Measurements from ENCODE around the gene NKX1-1. TPM values are rescaled to one million over a fixed set of nuclear protein-coding genes. Genes with fewer than 3 reads are reported as not detected.

Gene NKX1-1
- total RNA-seq, 1 donor from 2014 or later, result not detected

- Mint-ChIP-seq H3K4me1 (no peaks in the 10 kb centered on the region), H3K4me3 (no peak overlapping the region), H3K27me3 (ENCODE audit: low read depth) (no peaks in the 10 kb centered on the region), H3K9me3 (peaks cover 21% of the 10 kb centered on the region), H3K27ac (no peak overlapping the region), H3K36me3 (peaks cover 34% of the 10 kb centered on the region)
- TF ChIP-seq, protein P1, sequence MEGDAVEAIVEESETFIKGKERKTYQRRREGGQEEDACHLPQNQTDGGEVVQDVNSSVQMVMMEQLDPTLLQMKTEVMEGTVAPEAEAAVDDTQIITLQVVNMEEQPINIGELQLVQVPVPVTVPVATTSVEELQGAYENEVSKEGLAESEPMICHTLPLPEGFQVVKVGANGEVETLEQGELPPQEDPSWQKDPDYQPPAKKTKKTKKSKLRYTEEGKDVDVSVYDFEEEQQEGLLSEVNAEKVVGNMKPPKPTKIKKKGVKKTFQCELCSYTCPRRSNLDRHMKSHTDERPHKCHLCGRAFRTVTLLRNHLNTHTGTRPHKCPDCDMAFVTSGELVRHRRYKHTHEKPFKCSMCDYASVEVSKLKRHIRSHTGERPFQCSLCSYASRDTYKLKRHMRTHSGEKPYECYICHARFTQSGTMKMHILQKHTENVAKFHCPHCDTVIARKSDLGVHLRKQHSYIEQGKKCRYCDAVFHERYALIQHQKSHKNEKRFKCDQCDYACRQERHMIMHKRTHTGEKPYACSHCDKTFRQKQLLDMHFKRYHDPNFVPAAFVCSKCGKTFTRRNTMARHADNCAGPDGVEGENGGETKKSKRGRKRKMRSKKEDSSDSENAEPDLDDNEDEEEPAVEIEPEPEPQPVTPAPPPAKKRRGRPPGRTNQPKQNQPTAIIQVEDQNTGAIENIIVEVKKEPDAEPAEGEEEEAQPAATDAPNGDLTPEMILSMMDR (IDR thresholded peaks at IDR 0.05; ENCODE audit: unreplicated experiment), result no peak
- DNase-seq (ENCODE audit: low spot score in 2 of 2, unreplicated experiment in 2 of 2), result no peak
Measured at GRCh38 chr4:1385373-1386340, 20.6 kb downstream of the NKX1-1 start.

GRCh38 chr4:1384675-1385372 is 21.4 kb downstream of the NKX1-1 start:
- Mint-ChIP-seq H3K36me3 (peaks cover 31% of the 10 kb centered on the region), H3K27me3 (ENCODE audit: low read depth) (no peaks in the 10 kb centered on the region), H3K4me3 (no peak overlapping the region), H3K27ac (no peak overlapping the region), H3K9me3 (peaks cover 17% of the 10 kb centered on the region), H3K4me1 (no peaks in the 10 kb centered on the region)
- TF ChIP-seq, protein P1 (IDR thresholded peaks at IDR 0.05; ENCODE audit: unreplicated experiment), result no peak
- peak in 1 of 2 experiments; percentile 17 for DNase-seq (ENCODE audit: low spot score in 2 of 2, unreplicated experiment in 2 of 2)

GRCh38 chr4:1383728-1384591 is 22.3 kb downstream of the NKX1-1 start:
- Mint-ChIP-seq H3K27ac (no peak overlapping the region), H3K36me3 (peaks cover 25% of the 10 kb centered on the region), H3K4me3 (no peak overlapping the region), H3K4me1 (no peaks in the 10 kb centered on the region), H3K27me3 (ENCODE audit: low read depth) (no peaks in the 10 kb centered on the region), H3K9me3 (peaks cover 15% of the 10 kb centered on the region)
- TF ChIP-seq, protein P1 (IDR thresholded peaks at IDR 0.05; ENCODE audit: unreplicated experiment), result no peak
- DNase-seq (ENCODE audit: low spot score in 2 of 2, unreplicated experiment in 2 of 2), result no peak

DNA sequence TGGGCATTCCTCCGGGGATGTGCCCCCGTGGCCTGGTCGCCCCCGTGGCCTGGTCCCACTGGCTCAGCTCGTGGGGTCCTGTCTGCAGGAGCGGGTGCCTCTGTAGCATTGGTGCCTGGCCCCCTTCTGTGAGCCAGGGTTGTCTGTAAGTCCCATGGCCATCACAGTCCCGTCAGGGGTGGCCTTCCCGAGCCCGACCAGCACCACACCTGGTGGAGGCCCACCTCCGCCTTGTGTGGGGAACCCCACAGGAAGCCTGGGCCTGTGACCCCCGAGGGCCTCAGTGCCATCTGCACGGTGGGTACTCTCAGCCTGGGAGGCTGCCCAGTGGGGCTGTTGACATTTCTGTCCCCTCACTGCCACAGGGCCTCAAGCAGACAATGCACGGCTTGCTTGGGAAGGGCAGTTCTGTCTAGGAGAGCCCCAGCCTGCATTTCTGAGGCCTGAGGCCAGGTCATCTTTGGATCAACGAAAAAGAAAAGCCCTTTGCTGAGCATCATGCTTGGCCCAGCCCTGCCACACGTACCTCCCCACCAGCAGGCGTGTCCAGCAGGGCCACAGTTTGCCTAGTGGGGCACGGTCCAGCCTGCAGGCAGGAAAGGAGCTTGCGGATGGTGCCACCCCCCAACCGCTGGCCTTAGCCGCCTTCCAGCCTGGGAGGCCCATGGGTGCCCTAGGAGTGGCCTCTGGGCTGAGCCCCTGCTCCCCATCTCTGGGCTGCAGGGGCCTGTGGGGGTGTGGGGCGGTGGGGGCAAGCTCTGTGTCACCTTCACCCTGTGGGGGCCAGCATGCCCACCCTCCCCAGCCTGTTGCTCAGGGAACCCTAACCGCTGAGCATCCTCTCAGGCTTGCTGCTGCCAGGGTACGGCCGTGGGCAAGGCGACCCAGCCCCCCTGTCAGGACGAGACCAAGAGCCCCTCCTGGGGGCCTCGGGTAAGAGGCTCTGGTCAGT is 23.2 kb downstream of the NKX1-1 start:
- H3K27me3 Mint-ChIP-seq (ENCODE audit: low read depth), result no peaks in the 10 kb centered on the region
- peaks cover 16% of the 10 kb centered on the region for H3K36me3 Mint-ChIP-seq
- H3K4me3 Mint-ChIP-seq, result no peak overlapping the region
- DNase-seq (ENCODE audit: low spot score in 2 of 2, unreplicated experiment in 2 of 2), result peak in 1 of 2 experiments; percentile 11
- no peaks in the 10 kb centered on the region for H3K4me1 Mint-ChIP-seq
- no peak overlapping the region for H3K27ac Mint-ChIP-seq
- TF ChIP-seq, protein P1 (IDR thresholded peaks at IDR 0.05; ENCODE audit: unreplicated experiment), result no peak
- H3K9me3 Mint-ChIP-seq, result peaks cover 7% of the 10 kb centered on the region

Measured in mesothelial cell of epicardium (in vitro differentiated cells).